GM10248 (cell line): Measurements from ENCODE around the gene KCNQ5.

Experiments
- CTCF ChIA-PET: fragments of 300-600 bp; sonication (Branson Sonifier 250); formaldehyde crosslinking; extraction: SDS; loops from one replicate; lab custom pipeline; 2021; ENCODE audit warnings: antibody characterized with exemption; lab: Yijun Ruan, JAX
- POLR2A ChIA-PET: fragments of 350-650 bp; sonication (Branson Sonifier 250); formaldehyde crosslinking; extraction: SDS; loops from one replicate; lab custom pipeline; 2020; ENCODE audit warnings: antibody characterized with exemption; lab: Yijun Ruan, JAX
- DNase-seq: peaks from one replicate; pipeline ENCODE4 v3.0.0; 2012; ENCODE audit errors: extremely low spot score
- CTCF ChIP-seq: IDR thresholded peaks from 2 replicates; pipeline ENCODE4 v1.5.1; 2012; ENCODE audit warnings: mild to moderate bottlenecking, low read depth; ENCODE audit errors: extremely low read depth, missing control alignments, control extremely low read depth

KCNQ5 gene

DNA sequence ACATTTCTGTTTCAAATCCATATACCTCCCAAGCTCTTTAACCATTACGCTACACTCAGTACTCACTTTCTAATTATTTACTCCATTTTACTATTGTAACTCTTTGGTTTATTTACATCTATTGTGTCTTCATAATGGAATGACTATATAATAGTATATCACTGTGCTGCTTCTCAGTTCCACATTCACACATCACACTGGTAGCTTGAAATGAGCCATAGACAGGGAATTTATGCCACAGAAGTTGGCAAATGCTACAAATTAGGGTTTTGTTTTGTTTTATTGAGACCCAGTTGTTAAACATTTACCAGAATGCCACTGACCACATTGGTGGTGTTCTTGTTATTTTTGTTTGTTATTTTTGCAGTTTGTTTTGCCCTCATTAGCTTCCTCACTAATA lies 213.9 kb downstream of the KCNQ5 start:
- DNase-seq = no peak
- POLR2A ChIA-PET = no interaction called here
- CTCF ChIA-PET = interaction anchor here (1.6 to 1.7 kb wide), 2 partner anchors 12 to 26 kb away, joined by 3 read pairs; no protein-coding TSS in a partner anchor

GRCh38 chr6:72836971-72837370 lies 215.1 kb downstream of the KCNQ5 start:
- no peak for TF ChIP-seq CTCF
- CTCF ChIA-PET = interaction anchor here (1.7 kb wide), 1 partner anchor 25 kb away, joined by 3 read pairs; no protein-coding TSS in a partner anchor
- no peak for DNase-seq
- POLR2A ChIA-PET = no interaction called here

More for the DNA sequence above, 213.9 kb downstream of the KCNQ5 start:
- TF ChIP-seq CTCF = no peak

GRCh38 chr6:72841195-72841594 lies 219.3 kb downstream of the KCNQ5 start:
- DNase-seq = no peak
- CTCF ChIA-PET = interaction anchor here (1.6 kb wide), 1 partner anchor 10 kb away, joined by 6 read pairs; no protein-coding TSS in a partner anchor
- POLR2A ChIA-PET = no interaction called here
- TF ChIP-seq CTCF = no peak

DNA sequence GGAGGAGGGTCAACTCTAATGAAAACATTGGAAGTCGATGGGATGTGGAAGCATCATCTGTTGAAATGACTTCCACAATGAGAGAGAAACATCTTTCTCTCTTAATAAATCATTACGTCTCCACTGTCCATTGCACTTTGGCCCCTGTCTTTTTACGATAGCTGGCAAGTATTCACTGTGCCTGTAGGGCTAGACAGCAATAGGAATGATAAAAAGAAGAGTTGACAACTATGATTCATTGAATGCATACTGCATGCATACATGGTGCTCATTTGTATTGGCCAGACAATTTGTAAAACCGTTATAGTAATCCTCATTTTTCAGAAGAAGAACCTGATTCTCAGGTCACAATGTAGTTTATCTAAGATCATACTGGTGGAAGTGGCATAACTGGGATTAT lies 220.3 kb downstream of the KCNQ5 start:
- TF ChIP-seq CTCF = no peak
- ChIA-PET CTCF (no interaction called here), POLR2A (no interaction called here)
- no peak for DNase-seq

DNA sequence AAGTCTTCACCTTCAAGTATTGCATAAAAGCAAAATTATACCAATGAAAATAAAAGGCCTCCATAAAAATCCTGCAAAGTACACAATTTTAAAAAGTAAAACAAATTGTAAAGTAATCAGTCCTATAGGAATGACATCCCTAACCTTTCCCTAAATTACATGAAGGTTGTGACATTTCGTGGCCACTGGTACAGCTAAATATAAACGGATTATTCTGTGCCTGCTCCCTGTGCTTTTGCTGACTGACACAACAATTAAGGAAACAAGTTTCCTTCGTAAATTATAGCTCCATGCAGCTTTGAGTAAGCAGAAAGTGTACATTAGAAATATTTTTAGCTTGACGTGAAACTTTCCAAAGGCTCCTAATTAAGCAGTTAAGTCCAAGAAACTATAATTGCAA lies 222.8 kb downstream of the KCNQ5 start:
- DNase-seq = no peak
- ChIA-PET POLR2A (no interaction called here), CTCF (interaction anchor here (1.5 to 1.7 kb wide), 2 partner anchors 9 to 14 kb away, joined by 5 read pairs; no protein-coding TSS in a partner anchor)
- no peak for TF ChIP-seq CTCF

- no peak for TF ChIP-seq CTCF
- ChIA-PET POLR2A (no interaction called here), CTCF (no interaction called here)
- no peak for DNase-seq
Measured at GRCh38 chr6:72849346-72849745, 227.5 kb downstream of the KCNQ5 start.

DNA sequence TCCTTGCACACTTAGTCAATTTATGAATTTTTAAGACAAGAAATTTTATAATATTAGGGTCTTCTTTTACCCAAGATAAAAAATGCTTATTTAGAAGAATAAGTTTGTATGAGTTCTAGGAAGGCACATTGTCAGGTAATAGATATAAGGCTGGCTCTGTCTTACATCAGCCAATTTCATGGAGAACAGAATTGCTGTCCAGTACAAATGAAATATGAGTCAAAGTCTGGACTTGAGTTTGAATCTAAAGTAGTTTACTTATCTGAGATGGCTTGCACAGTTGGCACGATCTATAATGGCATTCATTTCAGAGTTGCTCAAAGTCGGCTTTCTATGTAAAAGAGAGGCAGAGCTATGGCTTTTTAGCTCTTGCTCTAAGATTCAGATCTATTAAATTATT lies 228.2 kb downstream of the KCNQ5 start:
- CTCF ChIA-PET = no interaction called here

More for the DNA sequence above, 228.2 kb downstream of the KCNQ5 start:
- no peak for TF ChIP-seq CTCF
- no peak for DNase-seq
- POLR2A ChIA-PET = no interaction called here
